ENCODE data around the gene STARD9.

GRCh38 chr15:42724276-42724675, 148.9 kb downstream of the STARD9 start:
- TF ChIP-seq CTCF (IDR thresholded peaks at IDR 0.05; ENCODE audit: insufficient read depth, low read depth, low read length) (no peak), EZH2 (IDR thresholded peaks at IDR 0.05; ENCODE audit: insufficient read depth, low read length) (no peak)
